Motor neuron (in vitro differentiated cells): Measurements from ENCODE around the gene TMEM178B. TPM values are rescaled to one million over a fixed set of nuclear protein-coding genes. Genes with fewer than 3 reads are reported as not detected.
A peak's percentile ranks its signal among the peaks of the same experiment; 100 is the strongest.

Experiments used
- ATAC-seq, 8 experiments: fragments of 200-7000 bp; cut with Tn5 transposase; replicated peaks in 6 of 8; 2 replicates each; pipeline ENCODE4 v1.8.0; 2021; ENCODE audit warnings: mild to moderate bottlenecking in 8 of 8, moderate library complexity in 8 of 8
- H3K27ac ChIP-seq, 2 donors: fragments of 250-450 bp; sonication (Bioruptor Pico); 2 replicates each; pipeline ENCODE4 v1.9.0; 2021; ENCODE audit warnings: antibody characterized with exemption in 2 of 2, mild to moderate bottlenecking in 2 of 2, moderate library complexity in 1 of 2
- H3K4me1 ChIP-seq, 2 donors: fragments of 250-450 bp; sonication (Bioruptor Pico); replicated peaks in 1 of 2; 2 replicates each; pipeline ENCODE4 v1.6.1; 2021; ENCODE audit warnings: antibody characterized with exemption in 2 of 2, mild to moderate bottlenecking in 2 of 2, moderate library complexity in 1 of 2
- H3K4me3 ChIP-seq, 5 donors: fragments of 250-450 bp; sonication (Bioruptor Pico); 2 replicates each; pipeline ENCODE4 v1.9.0; 2021; ENCODE audit warnings: antibody characterized with exemption in 5 of 5, mild to moderate bottlenecking in 5 of 5, moderate library complexity in 4 of 5
- WGBS, 10 experiments: fragments of 450-650 bp; shearing (Covaris generic); methylation state at CpG; one replicate each; pipeline ENCODE4 v1.0.0; 2022; 5-methylcytosine and 5-hydroxymethylcytosine counted together
- in situ Hi-C, 9 experiments: fragments of 400-800 bp; cut with MboI; loops; one replicate each; pipeline ENCODE4 v1.15.0; 2021; ENCODE audit warnings: low sequenced_read_pairs in 9 of 9, low pct_unique_long_range_greater_than_20kb in 2 of 9; ENCODE audit not compliant: unreplicated experiment in 9 of 9
- total RNA-seq, 8 experiments: library from RNA; unstranded; fragments of 300-600 nt; gene quantifications; 2 replicates each; pipeline versions ENCODE4 v1.2.3 to v1.2.4, GENCODE V29; 2022

TMEM178B gene
- total RNA-seq, 8 experiments from 2014 or later, result 0.56 to 29.8 (median 17.1) TPM

GRCh38 chr7:141225916-141226618, 152.2 kb downstream of the TMEM178B start:
- Histone ChIP-seq H3K4me3 (no peak overlapping the region), H3K27ac (no peak overlapping the region), H3K4me1 (peaks cover 3 to 10% of the 10 kb centered on the region in 2 donors)
- peak in 6 of 8 experiments; percentile 18 to 56 (median 26) for ATAC-seq
- in situ Hi-C loops, result no loop called here
- 14 to 100% (median 88%) methylated on average over 1 to 3 of the region's 8 CpGs; no CpG with 5 or more reads in 3 of the 10 experiments for WGBS, 10 experiments

DNA sequence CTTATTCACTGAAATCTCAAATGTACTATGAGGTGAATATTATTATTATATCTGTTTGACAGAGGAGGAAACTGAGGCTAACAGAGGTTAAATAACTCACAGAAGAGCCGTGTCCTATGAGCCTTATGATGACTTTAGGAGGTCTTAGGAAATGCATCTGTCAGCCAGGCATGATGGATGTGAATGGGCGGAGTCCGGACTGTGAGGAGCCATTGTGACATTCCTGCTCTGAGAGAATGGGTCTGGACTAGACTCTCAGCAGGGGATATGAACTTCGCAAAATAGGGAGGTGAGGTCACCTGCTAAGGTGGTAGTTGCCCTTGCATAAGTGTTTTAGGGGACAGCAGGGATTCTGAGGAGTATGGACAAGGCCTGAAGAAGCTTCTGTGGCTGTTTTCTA, 153.6 kb downstream of the TMEM178B start:
- in situ Hi-C loops, result no loop called here
- ATAC-seq, result no peak
- peaks cover 3 to 10% of the 10 kb centered on the region in 2 donors for H3K4me1 ChIP-seq
- H3K27ac ChIP-seq, result no peak overlapping the region
- WGBS, 10 experiments, result 8 to 90% (median 73%) methylated on average over 1 to 4 of the region's 4 CpGs; no CpG with 5 or more reads in 5 of the 10 experiments
- H3K4me3 ChIP-seq, result no peak overlapping the region

DNA sequence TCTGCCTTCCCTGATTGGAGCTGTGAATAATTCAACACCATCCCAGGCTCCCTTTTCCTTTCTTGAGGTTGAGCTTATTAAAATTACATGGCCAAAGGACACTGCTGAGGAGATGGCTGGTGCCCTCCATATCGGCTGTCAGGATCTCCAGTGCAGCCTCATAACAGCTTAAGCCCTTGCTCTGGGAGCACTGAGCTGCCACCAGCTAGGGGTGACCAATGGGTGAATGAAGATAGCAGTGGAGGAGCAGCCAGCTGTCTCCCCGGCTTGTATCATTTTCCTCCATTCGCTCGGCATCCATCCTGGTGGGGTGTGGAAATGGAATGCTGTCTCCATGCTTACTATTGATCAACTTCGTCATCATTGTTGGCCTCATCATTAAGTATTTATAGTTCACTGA, 154.6 kb downstream of the TMEM178B start:
- in situ Hi-C loops, result no loop called here
- peak in 4 of 8 experiments; percentile 19 to 39 (median 28) for ATAC-seq
- WGBS, 10 experiments, result 20 to 100% (median 29%) methylated on average over 1 to 5 of the region's 5 CpGs; no CpG with 5 or more reads in 3 of the 10 experiments

GRCh38 chr7:141231018-141231792, 157.3 kb downstream of the TMEM178B start:
- H3K4me3 ChIP-seq, result no peak overlapping the region
- no peak overlapping the region for H3K27ac ChIP-seq
- H3K4me1 ChIP-seq, result peaks cover 16 to 20% of the 10 kb centered on the region in 2 donors
- peak; percentile 35 to 90 (median 52) for ATAC-seq
- in situ Hi-C loops, result no loop called here
- 0 to 89% (median 60%) methylated on average over 2 to 5 of the region's 5 CpGs for WGBS, 10 experiments

More for the DNA sequence above, 154.6 kb downstream of the TMEM178B start:
- peaks cover 10 to 17% of the 10 kb centered on the region in 2 donors for H3K4me1 ChIP-seq
- H3K27ac ChIP-seq, result peak overlapping the region in 1 of 2 donors; percentile 66
- H3K4me3 ChIP-seq, result no peak overlapping the region

- peak in 2 of 8 experiments; percentile 34 to 58 for ATAC-seq
- H3K27ac ChIP-seq, result no peak overlapping the region
- WGBS, 10 experiments, result 0 to 100% (median 83%) methylated on average over 1 to 4 of the region's 4 CpGs
- in situ Hi-C loops, result no loop called here
- H3K4me1 ChIP-seq, result peaks cover 18 to 20% of the 10 kb centered on the region in 2 donors
- H3K4me3 ChIP-seq, result no peak overlapping the region
Observed at GRCh38 chr7:141232286-141233051, 158.6 kb downstream of the TMEM178B start.

- WGBS, 10 experiments, result 10 to 100% (median 21%) methylated on average over 1 to 5 of the region's 8 CpGs; no CpG with 5 or more reads in 5 of the 10 experiments
- Histone ChIP-seq H3K4me1 (peaks cover 19 to 24% of the 10 kb centered on the region in 2 donors), H3K4me3 (no peak overlapping the region), H3K27ac (no peak overlapping the region)
- in situ Hi-C loops, result no loop called here
- ATAC-seq, result peak in 5 of 8 experiments; percentile 63 to 74 (median 67)
Observed at GRCh38 chr7:141234335-141235105, 160.7 kb downstream of the TMEM178B start.

DNA sequence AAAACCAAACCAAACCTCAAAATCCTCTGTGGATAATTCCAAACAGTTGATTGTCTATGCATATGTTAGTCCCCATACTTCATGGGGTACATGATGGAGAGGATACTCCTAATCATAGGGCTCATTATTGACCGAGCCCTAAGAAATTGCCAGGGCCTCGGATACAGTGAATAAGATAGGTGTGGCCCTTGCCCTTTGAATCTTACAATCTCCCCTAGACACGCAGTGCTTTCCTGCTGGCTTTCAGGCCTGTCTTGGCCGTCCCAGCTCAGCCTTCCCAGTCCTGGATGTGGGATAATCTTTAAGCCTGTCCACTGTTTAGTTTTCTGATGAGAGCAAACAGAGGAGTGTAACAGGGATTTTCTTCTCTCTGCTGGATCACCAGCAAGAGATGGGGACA, 161.8 kb downstream of the TMEM178B start:
- no peak overlapping the region for H3K4me3 ChIP-seq
- no peak for ATAC-seq
- in situ Hi-C loops, result no loop called here
- WGBS, 10 experiments, result 0 to 100% (median 81%) methylated on average over 1 to 3 of the region's 4 CpGs; no CpG with 5 or more reads in 1 of the 10 experiments
- H3K27ac ChIP-seq, result no peak overlapping the region
- H3K4me1 ChIP-seq, result peaks cover 19 to 24% of the 10 kb centered on the region in 2 donors

- Histone ChIP-seq H3K4me3 (no peak overlapping the region), H3K27ac (no peak overlapping the region), H3K4me1 (peaks cover 12 to 17% of the 10 kb centered on the region in 2 donors)
- peak in 5 of 8 experiments; percentile 21 to 72 (median 65) for ATAC-seq
- WGBS, 10 experiments, result 0 to 80% (median 40%) methylated on average over 1 to 10 of the region's 10 CpGs; no CpG with 5 or more reads in 1 of the 10 experiments
- in situ Hi-C loops, result no loop called here
Observed at GRCh38 chr7:141238596-141239243, 164.9 kb downstream of the TMEM178B start.

DNA sequence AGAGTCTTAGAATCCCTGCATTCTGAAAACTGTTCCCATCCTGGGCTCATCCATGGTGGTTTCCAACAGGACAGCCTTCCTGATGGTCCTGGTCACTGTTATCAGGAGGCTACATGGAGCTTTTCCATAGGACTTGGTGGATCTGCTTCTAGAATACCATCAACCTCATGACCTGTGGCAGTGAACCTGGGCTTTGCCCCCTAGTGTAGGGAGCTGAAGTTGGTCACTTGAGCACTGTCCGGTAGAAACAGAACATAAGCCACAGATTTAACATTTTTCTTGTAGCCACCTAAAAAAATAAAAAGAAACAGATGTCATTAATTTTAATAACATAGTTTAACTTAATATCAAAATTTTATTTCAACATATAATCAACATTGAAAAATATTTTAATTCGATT, 165.8 kb downstream of the TMEM178B start:
- Histone ChIP-seq H3K27ac (no peak overlapping the region), H3K4me1 (peaks cover 8% of the 10 kb centered on the region in 2 donors), H3K4me3 (no peak overlapping the region)
- ATAC-seq, result no peak
- in situ Hi-C loops, result no loop called here
- 0 to 100% (median 91%) methylated on average over 1 to 2 of the region's 2 CpGs for WGBS, 10 experiments

DNA sequence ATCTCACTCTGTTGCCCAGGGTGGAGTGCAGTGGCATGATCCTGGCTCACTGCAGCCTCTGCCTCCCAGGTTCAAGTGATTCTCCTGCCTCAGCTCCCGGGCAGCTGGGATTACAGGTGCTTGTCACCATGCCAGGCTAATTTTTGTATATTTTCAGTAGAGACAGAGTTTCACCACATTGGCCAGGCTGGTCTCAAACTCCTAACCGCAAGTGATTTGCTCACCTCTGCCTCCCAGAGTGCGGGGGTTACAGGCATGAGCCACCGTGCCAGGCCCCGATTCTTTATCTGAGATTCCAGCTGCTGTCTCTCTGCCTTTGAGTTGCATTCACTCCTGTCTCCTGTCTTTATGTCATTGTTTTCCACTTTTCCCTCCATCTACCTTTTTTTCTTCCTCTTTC, 168.7 kb downstream of the TMEM178B start:
- 4 to 70% (median 46%) methylated on average over 2 to 5 of the region's 5 CpGs; no CpG with 5 or more reads in 1 of the 10 experiments for WGBS, 10 experiments
- H3K4me3 ChIP-seq, result no peak overlapping the region
- no peak for ATAC-seq
- peaks cover 3 to 7% of the 10 kb centered on the region in 2 donors for H3K4me1 ChIP-seq
- H3K27ac ChIP-seq, result no peak overlapping the region
- in situ Hi-C loops, result no loop called here

DNA sequence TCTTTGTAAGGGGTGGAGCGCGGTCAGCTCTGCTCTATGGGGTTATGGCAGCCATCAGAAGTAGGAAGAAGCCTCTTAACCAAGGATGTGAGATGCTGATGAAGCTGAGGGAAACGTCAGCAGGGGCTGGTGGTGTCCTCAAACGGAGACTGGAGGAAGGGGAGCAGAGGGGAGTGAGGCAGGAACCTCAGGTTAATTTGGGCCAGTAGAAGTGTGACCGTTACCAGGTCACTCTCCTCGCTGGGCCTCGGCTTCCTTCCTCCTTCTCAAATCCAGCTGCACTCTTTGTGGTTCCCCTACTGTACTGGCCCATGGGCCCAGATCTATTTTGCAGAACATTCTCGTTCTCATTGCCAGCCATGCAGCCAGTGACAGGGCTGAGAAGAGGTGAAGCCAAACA, 169.5 kb downstream of the TMEM178B start:
- no peak for ATAC-seq
- Histone ChIP-seq H3K27ac (no peak overlapping the region), H3K4me3 (no peak overlapping the region), H3K4me1 (peaks cover 3 to 6% of the 10 kb centered on the region in 2 donors)
- WGBS, 10 experiments, result 36 to 80% (median 73%) methylated on average over 1 to 7 of the region's 8 CpGs; no CpG with 5 or more reads in 6 of the 10 experiments
- in situ Hi-C loops, result no loop called here

DNA sequence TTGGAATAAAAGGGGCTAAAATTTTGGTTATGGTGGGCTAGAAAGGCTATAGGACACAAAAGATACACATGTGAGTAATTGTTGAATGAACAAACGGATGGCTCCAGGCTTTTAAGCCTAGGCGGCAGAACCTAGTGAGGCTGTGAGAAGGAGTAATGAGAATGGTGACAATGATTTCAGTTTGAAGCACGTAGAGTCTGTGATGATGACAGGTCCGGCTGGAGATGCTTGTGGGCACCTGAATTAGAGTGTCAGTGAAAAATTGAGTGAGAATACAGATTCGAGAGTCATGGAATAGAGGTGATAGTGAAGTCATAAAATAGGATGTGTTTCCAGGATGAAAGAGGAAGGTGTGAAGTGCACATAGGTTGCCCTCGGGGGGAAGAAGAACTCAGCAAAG, 170.6 kb downstream of the TMEM178B start:
- no peaks in the 10 kb centered on the region for H3K4me1 ChIP-seq
- H3K27ac ChIP-seq, result no peak overlapping the region
- no peak for ATAC-seq
- 0 to 100% (median 83%) methylated on average over 2 to 6 of the region's 6 CpGs for WGBS, 10 experiments
- no peak overlapping the region for H3K4me3 ChIP-seq
- in situ Hi-C loops, result no loop called here
